WTC11 (cell line): Measurements from ENCODE around the gene UBAC2.

Experiments used
- CTCF ChIP-seq: fragments of 200-600 bp; IDR thresholded peaks from 2 replicates; pipeline ENCODE4 v1.8.0; 2022; ENCODE audit warnings: antibody characterized with exemption
- USF2 ChIP-seq: sonication (generic); formaldehyde crosslinking; IDR thresholded peaks from 2 replicates; pipeline ENCODE4 v1.8.1; 2023; ENCODE audit warnings: mild to moderate bottlenecking, missing genetic modification reagents, moderate library complexity

DNA sequence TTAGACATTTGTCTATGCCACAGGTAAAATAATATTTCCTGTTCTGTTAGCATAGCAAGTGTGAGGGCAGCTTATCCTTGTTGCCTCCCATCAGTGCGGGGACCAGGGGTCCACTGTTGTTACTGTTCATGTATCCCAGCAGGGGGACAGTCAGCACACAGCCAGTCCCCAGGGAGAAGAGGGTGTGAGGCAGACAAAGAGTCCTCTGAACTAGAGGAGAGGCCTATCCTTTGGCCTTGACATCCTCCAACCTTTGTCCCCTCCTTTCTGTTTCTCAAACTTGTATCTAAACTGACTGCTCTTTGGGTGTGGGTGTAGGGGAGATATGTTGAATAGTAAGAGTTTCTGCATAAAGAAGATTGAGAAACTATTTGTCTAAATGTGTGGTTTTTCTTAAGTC lies 60.4 kb downstream of the UBAC2 start:
- TF ChIP-seq CTCF (no peak), USF2 (CRISPR knock-in tag) (no peak)
